H9 (cell line): ENCODE data around the gene ARHGEF7. TPM values are rescaled to one million over a fixed set of nuclear protein-coding genes. Genes with fewer than 3 reads are reported as not detected.

ENCODE experiments used
- DNase-seq: peaks from one replicate; pipeline ENCODE4 v3.0.0-alpha.2; 2017
- H2AFZ ChIP-seq: one replicate; pipeline ENCODE4 v1.6.1; 2013; ENCODE audit warnings: mild to moderate bottlenecking, low read length, control low read depth, moderate library complexity
- H2AK5ac ChIP-seq: 2 replicates; pipeline ENCODE4 v1.6.1; 2013; ENCODE audit warnings: low read length, control low read depth, mixed read lengths; ENCODE audit not compliant: insufficient read length
- H2BK120ac ChIP-seq: one replicate; pipeline ENCODE4 v1.6.1; 2013; ENCODE audit warnings: low read depth, mild to moderate bottlenecking, low read length, control low read depth, inconsistent platforms; ENCODE audit not compliant: poor library complexity, severe bottlenecking
- H2BK12ac ChIP-seq: 2 replicates; pipeline ENCODE4 v1.6.1; 2013; ENCODE audit warnings: low read length, control low read depth, mixed read lengths, low read depth; ENCODE audit not compliant: insufficient read length
- H2BK15ac ChIP-seq: 2 replicates; pipeline ENCODE4 v1.6.1; 2013; ENCODE audit warnings: low read depth, low read length, control low read depth
- H2BK20ac ChIP-seq: one replicate; pipeline ENCODE4 v1.6.1; 2013; ENCODE audit warnings: low read depth, mild to moderate bottlenecking, low read length, control low read depth, inconsistent platforms; ENCODE audit not compliant: poor library complexity, severe bottlenecking
- H2BK5ac ChIP-seq: 2 replicates; pipeline ENCODE4 v1.6.1; 2013; ENCODE audit warnings: low read length, control low read depth, mixed read lengths; ENCODE audit not compliant: insufficient read length
- H3K14ac ChIP-seq: 2 replicates; pipeline ENCODE4 v1.6.1; 2013; ENCODE audit warnings: low read length, control low read depth; ENCODE audit not compliant: insufficient read depth
- H3K18ac ChIP-seq: 2 replicates; pipeline ENCODE4 v1.6.1; 2013; ENCODE audit warnings: low read depth, mild to moderate bottlenecking, mixed read lengths, low read length, control low read depth; ENCODE audit not compliant: insufficient read length
- H3K23ac ChIP-seq: 2 replicates; pipeline ENCODE4 v1.6.1; 2013; ENCODE audit warnings: low read length, control low read depth, mixed read lengths, low read depth; ENCODE audit not compliant: insufficient read length
- H3K23me2 ChIP-seq: 2 replicates; pipeline ENCODE4 v1.6.1; 2013; ENCODE audit warnings: low read depth, mild to moderate bottlenecking, mixed read lengths, low read length, control low read depth; ENCODE audit not compliant: insufficient read length, poor library complexity, severe bottlenecking
- H3K27ac ChIP-seq: 2 replicates; pipeline ENCODE4 v1.5.1; 2013; ENCODE audit warnings: low read length, control low read depth, mixed read lengths, low read depth; ENCODE audit not compliant: insufficient read length
- H3K27me3 ChIP-seq: 2 replicates; pipeline ENCODE4 v1.6.1; 2013; ENCODE audit warnings: low read length, control low read depth, inconsistent platforms; ENCODE audit not compliant: insufficient read depth
- H3K4ac ChIP-seq: 2 replicates; pipeline ENCODE4 v1.6.1; 2013; ENCODE audit warnings: low read depth, mild to moderate bottlenecking, control low read depth, inconsistent platforms, low read length, moderate library complexity
- H3K4me1 ChIP-seq: 2 replicates; pipeline ENCODE4 v1.6.1; 2013; ENCODE audit warnings: low read length, control low read depth, inconsistent platforms; ENCODE audit not compliant: insufficient read depth
- H3K4me2 ChIP-seq: 2 replicates; pipeline ENCODE4 v1.6.1; 2013; ENCODE audit warnings: low read length, control low read depth, mixed read lengths; ENCODE audit not compliant: insufficient read length, insufficient read depth
- H3K56ac ChIP-seq: 2 replicates; pipeline ENCODE4 v1.6.1; 2013; ENCODE audit warnings: low read depth, mild to moderate bottlenecking, mixed read lengths, low read length, control low read depth; ENCODE audit not compliant: insufficient read length
- H3K79me1 ChIP-seq: 2 replicates; pipeline ENCODE4 v1.6.1; 2013; ENCODE audit warnings: low read depth, mild to moderate bottlenecking, moderate library complexity, low read length, control low read depth, inconsistent platforms; ENCODE audit not compliant: insufficient read depth, poor library complexity, severe bottlenecking
- H3K79me2 ChIP-seq: 2 replicates; pipeline ENCODE4 v1.6.1; 2013; ENCODE audit warnings: low read length, control low read depth, inconsistent platforms; ENCODE audit not compliant: insufficient read depth
- H3K9ac ChIP-seq: 2 replicates; pipeline ENCODE4 v1.6.1; 2013; ENCODE audit warnings: low read length, control low read depth, mixed read lengths; ENCODE audit not compliant: insufficient read length; ENCODE audit errors: extremely low read depth
- H3K9me3 ChIP-seq: one replicate; pipeline ENCODE4 v1.6.1; 2013; ENCODE audit warnings: low read depth, low read length, inconsistent platforms; ENCODE audit not compliant: control insufficient read depth
- H3T11ph ChIP-seq: one replicate; pipeline ENCODE4 v1.6.1; 2013; ENCODE audit warnings: mild to moderate bottlenecking, low read length, control low read depth, inconsistent platforms
- H4K20me1 ChIP-seq: one replicate; pipeline ENCODE4 v1.6.1; 2013; ENCODE audit not compliant: control insufficient read depth, insufficient read length, insufficient read depth
- H4K5ac ChIP-seq: 2 replicates; pipeline ENCODE4 v1.6.1; 2013; ENCODE audit warnings: low read depth, mild to moderate bottlenecking, mixed read lengths, low read length, control low read depth; ENCODE audit not compliant: insufficient read length
- H4K8ac ChIP-seq: replicated peaks from 2 replicates; pipeline ENCODE4 v1.6.1; 2013; ENCODE audit warnings: low read length, control low read depth, mixed read lengths, low read depth; ENCODE audit not compliant: insufficient read length
- H4K91ac ChIP-seq: 2 replicates; pipeline ENCODE4 v1.6.1; 2013; ENCODE audit warnings: low read depth, mild to moderate bottlenecking, moderate library complexity, mixed read lengths, low read length, control low read depth; ENCODE audit not compliant: insufficient read length
- H3K27ac Mint-ChIP-seq, 3 experiments: 2 replicates in 2 of 3; 3 replicates in 1 of 3; pipeline ENCODE4 v1.8.0; 2020 to 2021; ENCODE audit warnings: mixed read lengths in 3 of 3, mild to moderate bottlenecking in 1 of 3, moderate library complexity in 1 of 3
- H3K27me3 Mint-ChIP-seq: 2 replicates; pipeline ENCODE4 v1.8.0; 2021; ENCODE audit warnings: low read depth, mild to moderate bottlenecking, moderate library complexity, mixed read lengths
- H3K36me3 Mint-ChIP-seq, 3 experiments: 2 replicates in 2 of 3; 3 replicates in 1 of 3; pipeline ENCODE4 v1.8.0; 2020 to 2021; ENCODE audit warnings: low read depth in 3 of 3, mixed read lengths in 3 of 3; ENCODE audit not compliant: insufficient read depth in 1 of 3
- H3K4me1 Mint-ChIP-seq, 2 experiments: 2 replicates each; pipeline ENCODE4 v1.8.0; 2020; ENCODE audit warnings: mixed read lengths in 2 of 2
- H3K4me3 Mint-ChIP-seq, 2 experiments: 2 replicates in 1 of 2; 3 replicates in 1 of 2; pipeline ENCODE4 v1.8.0; 2020 to 2021; ENCODE audit warnings: mild to moderate bottlenecking in 2 of 2, mixed read lengths in 2 of 2, moderate library complexity in 1 of 2
- H3K9me3 Mint-ChIP-seq, 2 experiments: 2 replicates in 1 of 2; 3 replicates in 1 of 2; pipeline ENCODE4 v1.8.0; 2020; ENCODE audit warnings: mild to moderate bottlenecking in 2 of 2, mixed read lengths in 2 of 2, moderate library complexity in 1 of 2
- WGBS: extraction: QIAGEN DNeasy Blood & Tissue Kit; methylation state at CpG from one replicate; pipeline ENCODE4 v1.1.7; 2013; ENCODE audit warnings: missing lambda C conversion rate, low lambda C conversion rate, mixed read lengths; ENCODE audit not compliant: insufficient read length; ENCODE audit errors: extremely low coverage; 5-methylcytosine and 5-hydroxymethylcytosine counted together
- total RNA-seq: library from RNA; stranded (reverse); gene quantifications from 2 replicates; pipeline ENCODE4 v1.2.1, GENCODE V29; 2021
- TF ChIP-seq, protein P1 (sequence below): fragments of 200-600 bp; sonication (generic); conservative IDR thresholded peaks from 3 replicates; pipeline ENCODE4 v1.8.0; 2021; ENCODE audit warnings: antibody characterized with exemption, mild to moderate bottlenecking

Gene ARHGEF7
- total RNA-seq, 1 experiment from 2014 or later, result 51.9 TPM

DNA sequence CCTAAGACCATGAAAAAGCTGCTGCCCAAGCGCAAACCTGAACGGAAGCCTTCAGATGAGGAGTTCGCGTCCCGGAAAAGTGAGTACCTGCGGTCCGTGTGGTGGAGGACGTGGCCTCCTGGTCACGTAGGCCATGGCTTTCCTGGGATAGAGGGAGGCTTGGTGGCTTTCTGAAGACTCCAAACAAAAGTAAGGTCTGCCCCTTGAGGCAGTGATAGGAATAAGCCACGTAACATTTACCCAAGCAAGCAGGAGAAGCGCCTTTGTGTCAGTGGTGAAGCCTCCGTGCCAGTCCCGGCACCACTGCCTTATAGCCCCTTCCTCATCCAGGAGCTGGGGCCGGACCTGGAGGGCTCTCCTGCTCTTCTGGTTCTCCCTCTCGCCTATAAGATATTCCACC is 171.1 kb downstream of the ARHGEF7 start:
- Histone ChIP-seq H3T11ph (no peak overlapping the region), H4K8ac (no peak overlapping the region), H3K23me2 (no peaks in the 10 kb centered on the region), H3K4me1 (no peaks in the 10 kb centered on the region), H3K27me3 (no peaks in the 10 kb centered on the region), H3K4me2 (no peak overlapping the region), H4K20me1 (no peaks in the 10 kb centered on the region), H2AK5ac (no peak overlapping the region), H3K23ac (no peak overlapping the region), H2BK12ac (no peak overlapping the region), H3K18ac (no peak overlapping the region), H3K14ac (no peak overlapping the region), H3K79me2 (no peaks in the 10 kb centered on the region), H2BK20ac (no peak overlapping the region), H2BK15ac (no peak overlapping the region), H2BK120ac (no peak overlapping the region), H3K4ac (no peak overlapping the region), H4K5ac (no peak overlapping the region), H2AFZ (no peak overlapping the region), H3K56ac (no peak overlapping the region), H3K79me1 (no peaks in the 10 kb centered on the region), H3K9me3 (no peaks in the 10 kb centered on the region), H3K27ac (no peak overlapping the region), H4K91ac (no peak overlapping the region), H3K9ac (no peak overlapping the region), H2BK5ac (no peak overlapping the region)
- H3K27ac Mint-ChIP-seq, result no peak overlapping the region
- TF ChIP-seq, protein P1, sequence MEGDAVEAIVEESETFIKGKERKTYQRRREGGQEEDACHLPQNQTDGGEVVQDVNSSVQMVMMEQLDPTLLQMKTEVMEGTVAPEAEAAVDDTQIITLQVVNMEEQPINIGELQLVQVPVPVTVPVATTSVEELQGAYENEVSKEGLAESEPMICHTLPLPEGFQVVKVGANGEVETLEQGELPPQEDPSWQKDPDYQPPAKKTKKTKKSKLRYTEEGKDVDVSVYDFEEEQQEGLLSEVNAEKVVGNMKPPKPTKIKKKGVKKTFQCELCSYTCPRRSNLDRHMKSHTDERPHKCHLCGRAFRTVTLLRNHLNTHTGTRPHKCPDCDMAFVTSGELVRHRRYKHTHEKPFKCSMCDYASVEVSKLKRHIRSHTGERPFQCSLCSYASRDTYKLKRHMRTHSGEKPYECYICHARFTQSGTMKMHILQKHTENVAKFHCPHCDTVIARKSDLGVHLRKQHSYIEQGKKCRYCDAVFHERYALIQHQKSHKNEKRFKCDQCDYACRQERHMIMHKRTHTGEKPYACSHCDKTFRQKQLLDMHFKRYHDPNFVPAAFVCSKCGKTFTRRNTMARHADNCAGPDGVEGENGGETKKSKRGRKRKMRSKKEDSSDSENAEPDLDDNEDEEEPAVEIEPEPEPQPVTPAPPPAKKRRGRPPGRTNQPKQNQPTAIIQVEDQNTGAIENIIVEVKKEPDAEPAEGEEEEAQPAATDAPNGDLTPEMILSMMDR, result peak; percentile 31; the same call in 2 of the 3 replicates
- H3K9me3 Mint-ChIP-seq, result no peaks in the 10 kb centered on the region
- no peak for DNase-seq
- no CpG with 5 or more reads among the region's 15 CpGs for WGBS
- H3K4me3 Mint-ChIP-seq, result no peak overlapping the region
- peaks cover 22 to 68% (median 66%) of the 10 kb centered on the region in 3 experiments for H3K36me3 Mint-ChIP-seq
- no peaks in the 10 kb centered on the region for H3K4me1 Mint-ChIP-seq
- no peaks in the 10 kb centered on the region; the same call in 1 of the 2 replicates for H3K27me3 Mint-ChIP-seq
